IPS-18a (cell line): Measurements from ENCODE around the gene COL4A2.
A peak's percentile ranks its signal among the peaks of the same experiment; 100 is the strongest.

Experiments used
- H3K27ac ChIP-seq: one replicate; pipeline ENCODE4 v1.5.1; 2013; ENCODE audit warnings: low read length
- H3K27me3 ChIP-seq: one replicate; pipeline ENCODE4 v1.6.1; 2013; ENCODE audit warnings: mild to moderate bottlenecking, low read length; ENCODE audit not compliant: control insufficient read depth, insufficient read depth
- H3K36me3 ChIP-seq: one replicate; pipeline ENCODE4 v1.6.1; 2013; ENCODE audit warnings: low read depth, low read length; ENCODE audit not compliant: control insufficient read depth
- H3K4me1 ChIP-seq: one replicate; pipeline ENCODE4 v1.6.1; 2013; ENCODE audit warnings: low read depth, low read length; ENCODE audit not compliant: control insufficient read depth
- H3K4me3 ChIP-seq: one replicate; pipeline ENCODE4 v1.5.1; 2013; ENCODE audit warnings: low read length
- H3K9ac ChIP-seq: one replicate; pipeline ENCODE4 v1.6.1; 2013; ENCODE audit warnings: mild to moderate bottlenecking, low read length, moderate library complexity
- H3K9me3 ChIP-seq: one replicate; pipeline ENCODE4 v1.6.1; 2013; ENCODE audit warnings: low read depth, low read length; ENCODE audit not compliant: control insufficient read depth

Gene COL4A2

DNA sequence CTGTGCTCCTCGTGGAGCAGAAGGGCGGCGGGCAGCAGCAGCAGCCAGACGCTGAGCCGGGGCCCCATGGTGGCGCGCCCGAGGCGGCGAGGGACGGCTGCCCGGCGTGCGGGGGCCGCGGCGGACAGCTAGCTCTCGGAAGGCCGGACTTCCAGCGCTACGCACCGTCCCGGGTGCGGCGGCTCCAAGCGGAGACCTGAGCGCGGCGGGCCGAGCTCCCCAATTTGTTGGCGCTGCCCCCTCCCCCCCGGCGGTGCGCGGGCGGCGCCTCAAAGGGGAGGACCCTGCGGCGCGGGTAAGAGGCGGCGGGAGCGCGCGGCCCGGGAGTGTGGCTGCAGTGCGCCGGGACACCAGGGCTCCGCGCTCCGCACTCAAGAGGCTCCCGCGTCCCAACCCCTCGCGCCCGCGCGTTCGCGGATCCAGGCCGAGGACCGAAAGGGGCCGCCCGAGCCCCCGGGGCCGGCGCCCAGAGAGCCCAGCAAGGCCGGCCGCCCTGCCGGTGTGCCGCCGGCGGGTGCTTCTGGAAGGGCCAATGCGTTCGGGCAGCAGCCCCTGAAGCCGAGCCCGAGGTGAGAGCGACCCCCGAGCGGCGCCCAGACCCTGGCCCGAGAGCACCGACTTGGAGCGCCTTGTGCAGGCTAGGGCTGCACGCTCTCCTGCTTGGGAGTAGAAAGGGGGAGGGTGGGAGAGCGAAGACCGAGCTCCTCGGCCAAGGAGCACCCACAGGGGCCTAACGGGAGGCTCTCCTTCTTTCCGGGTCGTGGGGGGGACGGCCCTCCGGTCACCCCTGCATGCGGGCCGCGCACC is at the start of gene COL4A2, which contains the start of gene COL4A1:
TSS of gene COL4A2 (plus strand) at position 325 of the 807 bp plus-strand sequence. CDS start 620 bp downstream, outside the sequence.
TSS of gene COL4A1 (minus strand) at position 198 of the 807 bp plus-strand sequence. CDS start at position 68, 130 bp downstream.
- Histone ChIP-seq H3K27ac (no peak within 1 kb of the TSS), H3K4me3 (peak within 1 kb of the TSS; percentile 85), H3K36me3 (peaks cover 10% of the 10 kb centered on the region), H3K4me1 (peaks cover 16% of the 10 kb centered on the region), H3K27me3 (peaks cover 35% of the 10 kb centered on the region), H3K9ac (peak within 1 kb of the TSS; percentile 78), H3K9me3 (no peaks in the 10 kb centered on the region)

DNA sequence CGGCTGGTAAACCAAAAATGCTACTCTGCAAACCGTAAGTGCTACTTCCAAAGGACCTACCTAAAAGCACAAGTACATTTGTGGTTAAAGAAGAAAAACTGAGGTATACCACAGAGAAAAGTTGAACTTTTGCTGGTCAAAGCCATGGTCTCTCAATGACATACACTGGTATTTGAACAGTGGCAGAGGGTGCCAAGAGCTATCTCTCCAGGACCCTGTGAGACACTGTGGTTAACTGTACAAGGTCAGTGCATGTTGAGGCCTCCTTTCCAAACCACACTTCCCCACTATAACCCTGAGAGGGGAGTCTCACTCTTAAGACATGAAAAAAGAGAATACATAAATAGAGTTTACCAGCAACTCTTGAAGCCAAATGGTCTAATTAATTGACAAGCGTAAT is 49.7 kb upstream of the COL4A2 start:
- Histone ChIP-seq H3K9ac (no peak overlapping the region), H3K4me3 (no peak overlapping the region), H3K27me3 (no peaks in the 10 kb centered on the region), H3K4me1 (peaks cover 13% of the 10 kb centered on the region), H3K9me3 (no peaks in the 10 kb centered on the region), H3K36me3 (no peaks in the 10 kb centered on the region), H3K27ac (no peak overlapping the region)

DNA sequence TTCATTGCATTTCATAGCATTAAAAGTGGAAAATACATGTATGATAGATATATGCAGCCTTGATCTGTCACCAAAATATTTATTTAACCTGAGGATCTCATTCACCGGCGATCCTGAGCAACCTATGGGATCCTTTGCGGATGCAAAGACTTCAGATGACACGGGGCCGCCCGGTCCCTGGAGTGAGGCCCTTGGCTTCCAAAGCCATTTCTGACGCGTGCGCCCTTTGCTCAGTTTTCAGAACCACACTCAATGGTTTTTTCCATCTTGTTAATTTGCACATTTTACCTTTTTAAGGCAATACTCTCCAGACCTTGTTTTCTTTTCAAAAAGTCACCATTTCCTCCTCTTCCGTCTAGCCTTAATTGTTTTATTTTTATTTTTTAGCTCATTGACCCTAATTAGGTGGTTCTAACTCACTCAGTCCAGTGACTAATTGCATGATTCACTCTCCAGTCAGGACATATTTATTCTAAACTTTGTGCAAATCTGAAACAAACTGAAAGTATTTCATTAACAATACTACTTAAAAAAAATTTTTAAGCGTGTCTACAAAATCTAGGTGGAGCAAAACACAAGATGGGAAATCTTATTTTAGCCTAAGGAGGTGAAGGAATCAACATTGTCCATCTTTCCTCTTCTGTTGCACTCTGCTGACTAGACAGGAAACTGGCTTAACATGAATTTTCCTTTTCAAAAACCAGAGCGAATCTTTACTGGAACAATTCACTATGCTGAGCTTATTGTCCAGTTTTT is 48.0 kb upstream of the COL4A2 start:
- no peak overlapping the region for H3K4me3 ChIP-seq
- H3K9me3 ChIP-seq = no peaks in the 10 kb centered on the region
- H3K27me3 ChIP-seq = no peaks in the 10 kb centered on the region
- no peak overlapping the region for H3K27ac ChIP-seq
- no peak overlapping the region for H3K9ac ChIP-seq
- no peaks in the 10 kb centered on the region for H3K36me3 ChIP-seq
- peaks cover 16% of the 10 kb centered on the region for H3K4me1 ChIP-seq

DNA sequence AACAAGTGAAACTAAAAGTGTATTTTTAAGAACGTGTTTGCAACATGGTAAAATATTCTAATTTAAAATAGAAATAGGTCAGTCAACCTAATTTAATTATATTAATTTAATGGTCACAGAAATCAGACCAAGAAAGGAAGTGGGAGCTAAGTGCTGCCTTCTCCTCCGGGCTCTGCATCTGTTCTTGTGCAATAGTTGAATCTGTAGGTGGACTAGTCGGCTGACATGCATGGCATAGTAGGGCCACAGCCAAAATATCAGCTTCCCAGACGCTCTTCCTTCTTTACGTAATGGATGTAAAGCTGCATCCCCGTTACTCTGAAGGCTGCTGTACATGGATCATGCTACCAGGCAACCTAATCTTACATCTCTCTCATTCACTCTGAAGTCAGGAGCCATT is 47.4 kb upstream of the COL4A2 start:
- Histone ChIP-seq H3K27me3 (no peaks in the 10 kb centered on the region), H3K27ac (no peak overlapping the region), H3K36me3 (no peaks in the 10 kb centered on the region), H3K4me1 (peaks cover 21% of the 10 kb centered on the region), H3K4me3 (no peak overlapping the region), H3K9ac (no peak overlapping the region), H3K9me3 (no peaks in the 10 kb centered on the region)

DNA sequence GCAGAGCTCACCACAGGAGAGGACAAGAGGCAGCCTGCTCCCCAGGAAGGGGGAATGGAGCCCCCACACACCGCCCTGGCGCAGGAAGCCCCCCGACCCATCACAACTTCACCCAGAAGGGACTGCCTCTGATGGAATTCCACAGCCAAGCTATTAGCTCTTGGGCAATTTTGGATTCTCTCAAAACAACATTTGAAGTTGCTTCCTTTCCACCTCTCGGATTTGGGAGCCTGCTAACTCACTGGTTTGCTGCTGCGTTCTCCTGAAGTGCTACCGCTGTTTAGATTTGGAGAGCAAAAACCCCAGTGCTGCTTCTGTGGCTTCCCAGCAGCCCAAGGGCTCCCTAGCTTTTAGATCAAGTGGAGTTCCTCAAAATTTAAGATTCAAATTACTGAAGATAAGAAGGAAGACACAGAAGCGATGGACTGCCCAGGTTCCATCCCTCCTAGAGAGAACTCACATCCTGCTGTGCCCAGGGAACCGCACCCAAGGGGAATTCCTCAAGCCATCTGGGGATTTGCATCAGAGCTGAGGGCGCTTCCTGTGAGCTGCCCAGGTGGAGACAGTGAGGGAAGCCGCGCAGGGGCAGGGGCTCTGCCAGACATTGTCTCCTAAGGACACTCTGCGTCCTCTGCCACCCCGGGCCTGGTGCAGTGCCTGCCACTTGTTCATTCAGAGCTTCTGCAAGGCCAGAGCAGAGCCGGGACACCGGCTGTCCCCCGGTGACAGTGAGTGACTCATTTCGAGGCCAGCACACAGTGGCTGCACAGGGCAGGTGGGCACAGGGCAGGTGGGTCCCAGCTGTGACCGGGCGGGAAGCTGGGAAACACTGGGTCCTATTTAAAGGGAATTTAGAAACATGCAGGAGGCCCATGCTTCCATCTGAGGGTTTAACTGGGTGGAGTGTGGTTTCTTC is 45.7 kb upstream of the COL4A2 start:
- peaks cover 37% of the 10 kb centered on the region for H3K4me1 ChIP-seq
- no peak overlapping the region for H3K9ac ChIP-seq
- H3K4me3 ChIP-seq = no peak overlapping the region
- no peak overlapping the region for H3K27ac ChIP-seq
- H3K9me3 ChIP-seq = no peaks in the 10 kb centered on the region
- H3K36me3 ChIP-seq = no peaks in the 10 kb centered on the region
- no peaks in the 10 kb centered on the region for H3K27me3 ChIP-seq

DNA sequence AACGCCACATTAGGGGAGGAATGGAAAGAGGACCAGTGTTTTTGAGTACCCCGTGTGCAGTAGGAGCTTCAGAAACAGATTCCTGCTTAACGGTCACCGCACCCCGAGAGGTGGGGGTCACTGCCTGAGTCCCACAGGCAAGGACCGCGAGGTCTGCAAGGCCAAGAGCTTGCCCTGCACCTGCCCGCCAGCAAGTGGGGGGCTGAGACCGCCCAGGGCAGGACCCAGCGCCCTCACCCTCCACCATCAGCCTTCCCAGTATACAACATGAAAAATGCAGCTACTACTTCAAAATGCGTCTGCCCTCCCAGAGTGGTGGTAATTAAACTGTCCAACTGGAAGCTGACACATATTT is 45.0 kb upstream of the COL4A2 start:
- Histone ChIP-seq H3K27me3 (no peaks in the 10 kb centered on the region), H3K9me3 (no peaks in the 10 kb centered on the region), H3K27ac (no peak overlapping the region), H3K4me1 (peaks cover 42% of the 10 kb centered on the region), H3K9ac (no peak overlapping the region), H3K36me3 (no peaks in the 10 kb centered on the region), H3K4me3 (no peak overlapping the region)

DNA sequence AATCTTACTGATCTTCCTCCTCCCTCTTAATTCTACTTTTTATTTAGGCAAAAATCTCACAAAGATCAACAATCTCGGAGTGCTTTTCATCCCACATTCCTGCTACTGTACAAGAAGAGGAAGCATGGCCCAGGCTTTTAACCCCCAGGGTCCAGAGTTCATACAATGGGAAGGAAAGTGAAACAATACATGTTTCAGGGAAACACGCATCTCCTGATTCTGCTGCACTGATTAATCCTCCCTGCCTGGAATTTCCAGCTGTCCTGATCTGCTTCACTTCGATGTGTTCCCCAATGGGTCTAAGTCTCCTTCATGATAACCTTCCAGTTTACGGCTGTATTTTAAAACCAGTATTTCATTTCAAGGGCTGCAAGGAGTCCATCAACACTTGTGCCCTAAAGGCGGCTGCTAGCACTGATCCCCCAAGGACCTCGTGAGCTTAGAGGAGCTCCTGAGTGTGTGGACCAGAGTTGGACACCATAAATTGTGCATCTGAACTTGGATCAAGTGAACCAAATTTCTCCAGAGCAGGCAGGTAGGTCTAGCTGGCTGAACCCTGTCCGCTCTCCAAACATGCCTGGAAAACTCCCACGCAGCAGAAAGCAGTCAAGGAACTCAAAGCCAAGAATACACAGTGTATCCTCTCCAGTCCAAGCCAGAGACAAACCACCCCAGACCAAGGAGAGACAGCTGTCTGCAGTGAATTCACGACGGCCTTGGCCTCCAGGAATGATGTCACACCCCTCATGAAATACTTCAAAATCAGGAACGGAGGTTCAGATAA is 44.4 kb upstream of the COL4A2 start:
- no peaks in the 10 kb centered on the region for H3K36me3 ChIP-seq
- peaks cover 42% of the 10 kb centered on the region for H3K4me1 ChIP-seq
- H3K27me3 ChIP-seq = no peaks in the 10 kb centered on the region
- H3K4me3 ChIP-seq = no peak overlapping the region
- H3K9ac ChIP-seq = no peak overlapping the region
- no peak overlapping the region for H3K27ac ChIP-seq
- H3K9me3 ChIP-seq = no peaks in the 10 kb centered on the region

DNA sequence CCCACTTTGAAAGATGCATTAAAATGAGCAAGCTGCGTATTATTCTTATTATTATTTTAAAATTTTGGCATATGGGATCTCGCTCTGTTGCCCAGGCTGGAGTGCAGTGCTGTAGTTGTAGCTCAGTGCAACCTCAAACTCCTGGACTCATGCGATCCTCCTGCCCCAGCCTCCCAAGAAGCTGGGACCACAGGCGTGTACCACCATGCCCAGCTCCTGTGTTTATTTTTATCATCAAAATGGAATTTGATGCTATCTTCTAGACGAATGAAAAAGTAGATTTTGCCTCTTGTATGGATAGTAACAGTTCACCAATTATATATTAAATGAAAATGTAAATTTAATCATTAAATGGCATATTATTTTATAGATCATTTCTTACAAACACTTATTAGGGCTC is 43.7 kb upstream of the COL4A2 start:
- no peak overlapping the region for H3K9ac ChIP-seq
- H3K36me3 ChIP-seq = no peaks in the 10 kb centered on the region
- H3K27me3 ChIP-seq = no peaks in the 10 kb centered on the region
- H3K27ac ChIP-seq = no peak overlapping the region
- peaks cover 47% of the 10 kb centered on the region for H3K4me1 ChIP-seq
- no peak overlapping the region for H3K4me3 ChIP-seq
- H3K9me3 ChIP-seq = no peaks in the 10 kb centered on the region

DNA sequence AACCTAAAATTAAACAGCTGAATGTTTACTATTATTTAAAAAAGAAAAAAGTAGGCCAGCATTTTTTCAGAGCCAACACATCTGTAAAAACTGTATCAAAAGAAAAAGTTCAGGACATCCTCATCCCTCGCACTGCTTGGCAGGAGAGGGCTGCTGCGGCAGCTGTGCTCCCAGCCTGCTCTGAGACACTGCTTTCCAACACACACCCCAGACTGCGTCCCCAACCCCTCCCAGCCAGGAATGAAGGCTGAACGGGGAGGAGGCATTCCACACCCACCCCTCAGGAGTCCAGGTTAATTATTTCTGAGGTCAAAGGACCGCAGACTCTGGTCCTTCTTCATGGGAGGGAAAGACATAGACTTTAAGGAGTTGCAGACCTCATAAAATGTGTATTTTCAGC is 43.2 kb upstream of the COL4A2 start:
- Histone ChIP-seq H3K9me3 (no peaks in the 10 kb centered on the region), H3K36me3 (no peaks in the 10 kb centered on the region), H3K27me3 (no peaks in the 10 kb centered on the region), H3K9ac (no peak overlapping the region), H3K27ac (no peak overlapping the region), H3K4me3 (no peak overlapping the region), H3K4me1 (peaks cover 47% of the 10 kb centered on the region)

DNA sequence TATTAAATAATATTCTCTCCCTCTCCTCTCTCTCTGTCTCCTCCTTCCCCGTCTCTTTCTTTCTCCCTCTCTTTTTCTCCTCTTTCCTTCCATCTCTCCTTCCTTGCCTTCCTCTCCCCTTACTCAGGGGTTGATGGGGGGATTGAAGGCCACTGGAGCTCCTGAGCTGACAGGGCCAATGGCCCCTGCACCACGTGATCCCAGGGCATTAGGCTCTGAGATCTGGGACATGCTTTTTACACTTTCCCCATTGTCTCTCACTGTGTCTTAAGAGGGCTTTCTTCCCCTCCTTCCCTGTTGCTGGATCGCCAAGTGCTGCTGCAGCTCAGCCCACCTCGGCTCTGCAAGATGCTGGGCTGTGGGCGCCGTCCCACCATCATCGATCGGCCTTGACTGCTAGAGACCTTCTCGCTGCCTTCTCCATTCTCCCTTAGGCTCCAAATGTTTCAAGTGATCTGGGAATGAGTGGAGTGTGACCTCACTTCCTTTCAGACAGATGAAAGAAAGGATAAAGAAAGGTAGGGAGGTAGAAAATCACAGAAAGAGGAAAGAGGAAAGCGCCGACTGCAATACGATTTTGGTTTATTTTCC is 42.3 kb upstream of the COL4A2 start:
- Histone ChIP-seq H3K4me3 (no peak overlapping the region), H3K27ac (no peak overlapping the region), H3K9me3 (no peaks in the 10 kb centered on the region), H3K9ac (no peak overlapping the region), H3K27me3 (no peaks in the 10 kb centered on the region), H3K36me3 (no peaks in the 10 kb centered on the region), H3K4me1 (peaks cover 47% of the 10 kb centered on the region)
